ENCODE data around the gene CERS1. TPM values are rescaled to one million over a fixed set of nuclear protein-coding genes. Genes with fewer than 3 reads are reported as not detected.
"Not testable (repeated sequence)": the region's sequence is repeated elsewhere in the genome, so short reads cannot be mapped to it uniquely, and the experiment has no call there.

Gene CERS1
- total RNA-seq, 1 donor from 2014 or later, result 23.4 TPM

- DNase-seq, result peak; percentile 98
These were observed 23.3 kb upstream of the CERS1 start, which contains the start of the genes COPE and DDX49 for GRCh38 chr19:18919086-18919899. COPE (minus strand) TSS chr19:18919387; CDS start chr19:18919348, 39 bp downstream. DDX49 (plus strand) TSS chr19:18919715; CDS start chr19:18919742, 27 bp downstream.

GRCh38 chr19:18917593-18917992 is 21.6 kb upstream of the CERS1 start:
- DNase-seq, result not testable (repeated sequence)

DNA sequence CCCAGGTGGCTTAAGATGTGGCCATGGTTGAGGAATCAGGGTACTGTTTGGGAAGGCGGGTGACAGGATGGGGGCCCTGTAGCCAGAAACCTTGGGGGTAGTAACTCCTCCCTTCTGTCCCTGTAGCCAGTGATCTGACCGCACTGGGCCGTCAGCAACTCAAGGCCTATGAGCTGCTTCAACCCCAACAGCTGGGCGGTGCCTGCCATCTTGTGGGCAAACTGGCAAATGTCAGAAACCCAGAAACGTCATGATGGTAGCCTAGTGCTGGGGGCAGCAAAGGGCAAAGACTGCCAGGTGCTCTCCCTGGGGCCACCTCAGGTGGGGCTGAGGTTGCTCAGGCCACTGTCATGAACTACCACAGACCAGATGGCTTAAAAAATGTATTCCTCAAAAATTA is 19.7 kb upstream of the CERS1 start:
- peak; percentile 36 for DNase-seq

DNA sequence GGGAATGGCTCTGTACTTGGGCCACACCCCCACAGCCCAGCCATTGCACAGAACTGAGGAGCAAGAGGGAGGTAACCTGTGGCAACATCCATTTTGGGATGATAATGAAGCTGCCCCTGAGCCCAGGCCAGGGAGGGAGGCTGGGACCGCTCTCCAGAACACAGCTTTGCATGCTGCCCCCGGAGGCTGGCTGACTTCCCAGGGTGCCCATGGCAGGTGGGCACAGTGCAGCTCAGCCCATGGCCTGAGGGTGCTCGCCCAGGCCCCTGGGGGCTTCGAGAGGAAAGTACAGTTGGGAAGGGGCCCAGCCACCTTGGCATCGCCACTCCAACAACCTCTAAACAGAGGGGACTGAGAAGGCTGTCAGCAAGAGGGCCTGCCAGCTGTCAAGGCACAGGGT is 17.5 kb upstream of the CERS1 start:
- no peak for DNase-seq

DNA sequence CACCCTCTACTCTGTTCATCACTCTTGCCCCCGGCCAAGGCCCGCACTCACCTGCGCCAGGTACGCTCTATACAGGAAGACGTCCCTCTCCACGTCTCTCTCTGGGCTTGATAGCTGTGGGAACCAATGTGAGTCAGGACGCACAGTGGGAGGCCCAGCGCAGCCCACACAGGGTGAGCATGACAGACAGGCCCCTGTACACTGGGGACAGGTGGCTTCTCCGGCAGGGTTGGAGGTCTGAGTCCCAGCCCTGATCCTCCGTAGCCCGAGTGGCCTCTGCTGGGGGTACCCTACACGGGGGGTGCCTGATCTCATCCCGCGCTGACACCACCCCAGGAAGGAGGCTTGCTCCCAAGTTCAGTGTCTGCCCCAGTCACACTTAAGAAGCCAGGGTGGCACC is 17.0 kb upstream of the CERS1 start:
- DNase-seq, result no peak

DNA sequence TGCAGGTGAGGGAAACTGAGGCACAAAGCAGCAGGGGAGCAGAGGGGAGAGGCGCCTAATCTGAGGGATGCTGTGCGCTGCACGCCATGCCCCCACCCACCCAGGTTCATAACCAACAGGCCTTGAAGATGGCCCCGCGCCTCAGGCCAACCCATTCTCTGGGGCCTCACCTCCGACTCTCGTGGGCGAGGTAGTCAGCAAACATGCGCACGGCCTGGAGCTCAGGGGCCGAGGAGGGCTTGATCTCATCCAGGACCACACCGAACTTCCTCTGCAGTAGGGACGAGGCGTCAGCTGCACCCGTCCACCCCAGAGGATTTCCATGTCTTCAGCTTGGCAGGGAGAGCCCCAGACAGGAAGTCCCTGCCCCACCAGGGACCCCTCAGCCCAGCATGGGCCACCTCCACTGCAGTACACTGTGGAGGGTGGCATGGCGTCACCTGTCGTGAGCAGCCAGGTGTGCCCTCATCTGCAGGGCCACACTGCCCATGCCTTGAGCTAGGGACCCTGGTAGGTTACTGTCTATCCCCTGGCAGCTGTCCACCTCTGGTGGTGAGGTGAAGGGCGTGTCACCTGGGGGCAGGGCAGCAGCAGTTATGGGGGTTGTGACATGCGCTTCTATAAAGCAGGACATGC is 15.0 kb upstream of the CERS1 start:
- no peak for DNase-seq

- DNase-seq, result no peak
These were observed 14.1 kb upstream of the CERS1 start for GRCh38 chr19:18910010-18910409.

- DNase-seq, result no peak
These were observed 13.1 kb upstream of the CERS1 start for GRCh38 chr19:18908917-18909619.

- peak; percentile 59 for DNase-seq
These were observed 10.9 kb upstream of the CERS1 start for GRCh38 chr19:18906605-18907519.

DNA sequence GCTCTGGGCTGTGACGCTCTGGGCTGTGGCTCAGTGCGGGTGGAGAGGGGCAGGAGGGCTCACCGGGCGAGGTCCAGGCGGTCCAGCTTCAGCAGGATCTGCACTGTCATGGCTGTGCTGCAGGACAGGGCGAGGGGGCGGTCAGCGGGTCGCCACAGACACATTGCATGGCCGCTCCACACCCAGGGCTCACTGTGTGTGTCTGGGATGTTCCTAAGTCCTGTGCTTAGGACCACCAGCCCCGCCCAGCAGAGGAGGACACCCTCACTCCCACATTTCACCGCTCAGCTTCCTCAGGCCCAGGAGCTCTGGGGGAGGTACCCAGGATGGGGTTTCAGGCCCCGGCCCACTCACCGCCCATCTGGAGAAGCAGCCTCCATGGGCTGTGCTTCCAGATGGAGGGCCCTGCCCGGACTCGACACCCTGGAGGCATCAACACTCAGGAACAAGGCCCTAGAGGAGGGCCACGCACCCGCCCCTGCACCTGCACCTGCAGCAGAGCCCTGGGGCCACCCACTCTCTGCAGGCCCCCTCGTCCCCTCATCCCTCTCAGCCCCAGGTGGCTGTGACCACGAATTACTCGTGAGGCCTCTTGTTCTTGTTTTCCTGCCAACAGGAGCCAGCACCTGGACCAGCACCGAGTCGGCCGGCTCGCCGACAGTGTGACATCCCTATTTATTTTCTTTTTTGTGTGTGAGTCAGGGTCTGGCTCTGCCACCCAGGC is 9.7 kb upstream of the CERS1 start:
- no peak for DNase-seq

- no peak for DNase-seq
These were observed 9.1 kb upstream of the CERS1 start for GRCh38 chr19:18905058-18905456.

- peak; percentile 19 for DNase-seq
These were observed 8.5 kb upstream of the CERS1 start for GRCh38 chr19:18904334-18905057.

DNA sequence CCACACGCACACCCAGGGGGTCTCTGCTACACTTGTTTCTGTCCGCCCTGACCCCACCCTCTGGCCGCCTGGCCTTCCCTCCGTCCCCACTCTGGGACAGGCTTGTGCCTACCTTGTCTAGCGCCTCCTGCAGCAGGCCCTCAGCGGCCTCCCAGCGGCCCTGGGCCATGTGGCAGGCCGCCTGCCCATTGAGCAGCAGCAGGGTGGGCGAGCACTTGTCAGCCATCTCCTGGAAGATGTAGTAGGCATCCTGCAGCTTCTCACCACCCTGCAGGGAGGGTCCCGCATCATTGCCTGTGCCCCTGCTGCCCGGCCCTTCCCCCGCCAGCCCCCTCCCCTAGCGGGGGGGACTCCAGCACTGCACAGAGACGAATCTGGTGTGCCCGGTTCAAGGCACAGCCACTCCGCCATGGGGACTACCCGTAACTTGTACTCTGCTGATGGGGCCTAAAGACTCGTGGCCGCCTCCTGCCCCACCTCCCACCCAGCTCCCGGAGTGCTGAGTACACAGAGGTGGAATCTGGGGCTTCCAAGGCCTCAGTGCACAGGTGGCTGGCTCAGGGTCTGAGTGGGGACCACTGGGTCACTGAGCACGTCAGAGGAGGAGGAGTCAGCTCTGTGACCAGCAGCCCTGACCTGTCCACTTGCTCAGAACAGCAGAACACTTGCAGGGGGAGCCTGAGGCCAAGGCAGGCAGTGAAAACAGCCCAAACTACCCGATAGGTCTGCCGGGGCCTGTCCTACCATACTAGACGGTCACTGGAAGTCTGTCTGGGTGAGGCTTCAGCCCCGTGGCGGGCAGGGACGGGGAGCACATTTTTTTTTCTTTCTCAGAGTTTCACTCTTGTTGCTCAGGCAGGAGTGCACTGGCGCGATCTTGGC is 7.4 kb upstream of the CERS1 start:
- DNase-seq, result no peak

DNA sequence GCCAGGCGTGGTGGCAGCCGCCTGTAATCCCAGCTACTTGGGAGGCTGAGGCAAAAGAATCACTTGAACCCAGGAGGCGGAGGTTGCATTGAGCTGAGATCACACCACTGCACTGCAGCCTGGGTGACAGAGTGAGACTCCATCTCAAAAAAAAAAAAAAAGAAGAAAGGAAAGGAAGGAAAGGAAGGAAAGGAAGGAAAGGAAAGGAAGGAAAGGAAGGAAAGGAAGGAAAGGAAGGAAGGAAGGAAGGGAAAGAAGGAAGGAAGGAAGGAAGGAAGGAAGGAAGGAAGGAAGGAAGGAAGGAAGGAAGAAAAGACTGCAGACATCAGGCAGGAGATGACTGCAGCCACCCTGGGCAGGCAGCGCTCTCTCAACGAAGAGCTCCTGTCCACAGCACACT is 6.6 kb upstream of the CERS1 start:
- not testable (repeated sequence) for DNase-seq

- no peak for DNase-seq
These were observed 5.5 kb upstream of the CERS1 start for GRCh38 chr19:18901491-18901890.

DNA sequence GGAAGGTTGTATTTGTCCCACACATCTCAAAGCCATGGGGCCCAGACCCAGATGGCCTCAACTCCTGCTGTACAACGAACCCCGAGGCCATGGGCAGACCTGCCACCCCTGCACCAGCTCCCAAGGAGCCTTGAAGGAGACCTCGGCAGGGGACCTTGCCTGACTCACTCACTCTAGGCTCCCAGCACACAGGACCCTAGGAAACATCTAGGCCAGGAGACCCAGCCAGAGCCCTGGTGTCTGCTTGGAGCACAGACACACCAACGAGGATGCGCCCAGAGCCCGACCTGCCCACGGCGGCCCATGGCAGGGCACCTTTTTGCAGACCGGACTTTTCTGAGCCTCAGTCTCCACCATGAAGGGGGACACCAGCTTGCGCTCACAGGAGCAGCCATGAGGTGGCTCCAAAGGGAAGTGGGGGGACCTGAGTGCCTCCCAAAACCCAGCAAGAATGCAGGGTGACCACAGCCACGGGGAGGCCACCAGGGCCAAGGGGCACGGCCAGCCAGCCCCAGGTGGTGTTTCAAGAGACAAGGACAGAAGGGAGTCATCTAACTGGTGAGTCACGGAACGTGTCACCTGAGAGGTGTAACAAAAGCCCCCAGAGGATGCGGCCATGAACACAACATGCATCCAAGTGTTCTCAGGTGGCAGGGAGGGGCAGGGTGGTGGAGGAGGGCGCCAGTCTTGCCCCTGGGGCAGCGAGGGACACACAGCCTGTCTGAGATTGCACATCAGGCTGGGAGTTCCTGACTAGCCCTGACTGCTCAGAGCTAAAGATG is 4.9 kb upstream of the CERS1 start:
- no peak for DNase-seq

- DNase-seq, result no peak
These were observed 3.9 kb upstream of the CERS1 start for GRCh38 chr19:18899624-18900560.

Data from occipital lobe (tissue), 2 donors.